NCI-H2171 (cell line): Measurements from ENCODE around the gene FOSL2.

Experiments used
- DNase-seq: peaks from one replicate; lab custom pipeline; 2025; lab: John Stamatoyannopoulos, UW

The FOSL2 gene

DNA sequence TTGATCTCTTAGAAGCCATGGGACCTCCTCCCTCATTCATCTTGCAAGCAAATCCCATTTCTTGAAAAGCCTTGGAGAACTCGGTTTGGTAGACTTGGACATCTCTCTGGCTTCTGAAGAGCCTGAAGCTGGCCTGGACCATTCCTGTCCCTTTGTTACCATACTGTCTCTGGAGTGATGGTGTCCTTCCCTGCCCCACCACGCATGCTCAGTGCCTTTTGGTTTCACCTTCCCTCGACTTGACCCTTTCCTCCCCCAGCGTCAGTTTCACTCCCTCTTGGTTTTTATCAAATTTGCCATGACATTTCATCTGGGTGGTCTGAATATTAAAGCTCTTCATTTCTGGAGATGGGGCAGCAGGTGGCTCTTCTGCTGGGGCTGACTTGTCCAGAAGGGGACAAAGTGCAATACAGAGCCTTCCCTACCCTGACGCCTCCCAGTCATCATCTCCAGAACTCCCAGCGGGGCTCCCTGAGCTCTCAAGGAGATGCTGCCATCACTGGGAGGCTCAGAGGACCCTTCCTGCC lies 20.0 kb downstream of the FOSL2 start:
- no peak for DNase-seq

DNA sequence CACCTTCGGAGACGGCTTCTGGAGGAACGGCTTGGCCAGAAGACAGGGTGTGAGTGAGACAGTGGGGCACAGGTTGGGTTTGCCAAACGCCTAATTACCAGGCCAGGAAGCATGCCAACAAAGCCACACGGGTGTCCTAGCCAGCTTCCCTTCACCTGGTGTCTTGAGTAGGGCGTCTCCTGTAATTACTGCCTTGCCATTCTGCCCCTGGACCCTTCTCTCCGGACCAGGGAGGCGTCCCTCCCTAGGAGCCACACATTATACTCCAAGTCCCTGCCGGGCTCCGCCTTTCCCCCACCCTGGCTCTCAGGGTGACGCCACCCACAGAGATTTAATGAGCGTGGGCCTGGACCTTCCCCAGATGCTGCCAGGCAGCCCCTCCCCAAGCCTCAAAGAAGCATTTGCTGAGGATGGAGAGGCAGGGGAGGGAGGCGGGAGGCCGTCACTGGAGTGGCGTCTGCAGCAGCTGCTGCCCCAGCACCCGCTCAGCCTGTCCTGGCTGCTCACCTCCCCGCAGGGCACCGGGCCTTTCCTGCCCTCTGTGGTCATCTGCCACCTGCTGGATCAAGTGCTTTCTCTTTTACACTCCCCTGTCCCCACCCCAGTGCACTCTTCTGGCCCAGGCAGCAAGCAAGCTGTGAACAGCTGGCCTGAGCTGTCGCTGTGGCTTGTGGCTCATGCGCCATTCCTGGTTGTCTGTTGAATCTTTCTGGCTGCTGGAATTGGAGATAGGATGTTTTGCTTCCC lies 20.7 kb downstream of the FOSL2 start:
- peak; percentile 74 for DNase-seq

DNA sequence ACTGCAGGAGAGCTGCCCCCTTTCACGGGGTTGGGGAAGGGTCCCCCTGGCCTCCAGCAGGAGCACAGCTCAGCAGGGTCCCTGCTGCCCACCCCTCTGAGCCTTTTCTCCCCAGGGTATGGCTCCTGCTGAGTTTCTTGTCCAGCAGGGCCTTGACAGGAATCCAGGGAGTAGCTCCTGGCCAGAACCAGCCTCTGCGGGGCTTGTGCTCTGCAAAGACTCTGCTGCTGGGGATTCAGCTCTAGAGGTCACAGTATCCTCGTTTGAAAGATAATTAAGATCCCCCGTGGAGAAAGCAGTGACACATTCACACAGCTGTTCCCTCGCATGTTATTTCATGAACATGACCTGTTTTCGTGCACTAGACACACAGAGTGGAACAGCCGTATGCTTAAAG lies 21.2 kb downstream of the FOSL2 start:
- DNase-seq, result no peak

DNA sequence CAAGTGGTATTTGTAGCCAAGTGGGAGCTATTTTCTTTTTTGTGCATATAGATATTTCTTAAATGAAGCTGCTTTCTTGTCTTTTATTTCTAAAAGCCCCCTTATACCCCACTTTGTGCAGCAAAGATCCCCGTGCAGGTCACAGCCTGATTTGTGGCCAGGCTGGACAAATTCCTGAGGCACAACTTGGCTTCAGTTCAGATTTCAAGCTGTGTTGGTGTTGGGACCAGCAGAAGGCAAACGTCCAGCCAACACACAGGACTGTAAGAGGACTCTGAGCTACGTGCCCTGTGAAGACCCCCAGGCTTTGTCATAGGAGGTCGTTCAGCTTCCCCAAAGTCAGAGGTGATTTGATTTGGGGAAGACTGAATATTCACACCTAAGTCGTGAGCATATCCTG lies 21.9 kb downstream of the FOSL2 start:
- DNase-seq, result no peak

GRCh38 chr2:28415010-28415409 lies 22.4 kb downstream of the FOSL2 start:
- no peak for DNase-seq

GRCh38 chr2:28415715-28416114 lies 23.1 kb downstream of the FOSL2 start:
- no peak for DNase-seq

GRCh38 chr2:28419003-28419402 lies 26.3 kb downstream of the FOSL2 start:
- no peak for DNase-seq

DNA sequence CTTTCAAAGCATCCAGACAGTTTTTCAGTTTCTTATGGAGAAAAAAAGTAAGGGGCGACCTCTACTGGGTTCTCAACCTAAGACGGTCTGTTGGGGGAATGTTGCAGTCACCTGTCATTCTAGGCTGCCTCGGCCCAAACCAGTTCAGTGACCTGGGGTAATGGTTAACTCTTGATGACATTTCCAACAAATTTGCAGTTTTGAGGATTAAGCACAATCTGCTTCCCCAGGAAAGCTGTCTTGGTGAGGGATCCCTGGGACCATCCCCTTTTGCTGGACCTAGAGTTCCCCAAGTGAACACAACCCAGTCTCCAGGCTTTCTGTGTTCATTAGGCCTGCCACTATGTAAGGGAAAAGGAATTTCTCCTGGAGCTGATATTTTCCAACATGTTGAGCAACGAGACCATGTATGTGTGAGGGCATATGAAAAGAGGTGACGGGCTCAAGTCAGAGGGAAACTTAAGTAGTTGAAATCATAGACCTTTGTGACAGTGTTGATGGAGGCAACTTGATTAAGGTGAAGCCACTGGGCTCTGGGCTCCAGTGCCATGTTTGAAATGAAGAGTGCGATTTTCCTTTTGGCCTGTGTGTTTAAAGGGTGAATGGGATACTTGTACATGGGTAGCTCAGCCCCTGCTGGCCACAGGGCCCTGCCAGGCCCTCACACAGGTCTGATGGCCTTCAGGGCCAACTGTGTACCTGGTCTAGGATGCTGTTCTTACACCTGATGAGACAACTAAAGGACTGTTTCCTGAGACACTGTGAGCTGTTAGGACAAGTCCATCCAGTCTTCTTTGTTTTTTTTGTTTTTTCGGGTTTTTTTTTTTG lies 27.0 kb downstream of the FOSL2 start:
- no peak for DNase-seq

DNA sequence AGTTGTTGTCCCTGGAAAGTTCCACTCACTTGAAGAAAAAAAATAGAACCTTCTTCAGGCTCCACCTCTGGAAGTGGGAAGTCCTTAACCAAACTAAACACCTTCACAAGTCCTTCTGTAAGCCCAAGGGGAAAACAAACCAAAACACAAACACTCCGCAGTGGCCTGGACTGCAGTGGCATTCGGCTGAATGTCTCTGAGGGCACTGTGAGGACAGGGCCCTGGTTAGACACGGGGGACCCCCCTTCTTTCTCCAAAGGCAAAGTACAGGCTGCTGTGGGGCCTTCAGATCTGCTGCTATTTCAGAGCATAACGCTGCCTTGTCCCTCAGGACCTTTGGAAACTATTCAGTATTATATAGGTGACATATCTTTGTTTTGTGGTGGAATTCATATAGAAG lies 28.1 kb downstream of the FOSL2 start:
- DNase-seq, result no peak

DNA sequence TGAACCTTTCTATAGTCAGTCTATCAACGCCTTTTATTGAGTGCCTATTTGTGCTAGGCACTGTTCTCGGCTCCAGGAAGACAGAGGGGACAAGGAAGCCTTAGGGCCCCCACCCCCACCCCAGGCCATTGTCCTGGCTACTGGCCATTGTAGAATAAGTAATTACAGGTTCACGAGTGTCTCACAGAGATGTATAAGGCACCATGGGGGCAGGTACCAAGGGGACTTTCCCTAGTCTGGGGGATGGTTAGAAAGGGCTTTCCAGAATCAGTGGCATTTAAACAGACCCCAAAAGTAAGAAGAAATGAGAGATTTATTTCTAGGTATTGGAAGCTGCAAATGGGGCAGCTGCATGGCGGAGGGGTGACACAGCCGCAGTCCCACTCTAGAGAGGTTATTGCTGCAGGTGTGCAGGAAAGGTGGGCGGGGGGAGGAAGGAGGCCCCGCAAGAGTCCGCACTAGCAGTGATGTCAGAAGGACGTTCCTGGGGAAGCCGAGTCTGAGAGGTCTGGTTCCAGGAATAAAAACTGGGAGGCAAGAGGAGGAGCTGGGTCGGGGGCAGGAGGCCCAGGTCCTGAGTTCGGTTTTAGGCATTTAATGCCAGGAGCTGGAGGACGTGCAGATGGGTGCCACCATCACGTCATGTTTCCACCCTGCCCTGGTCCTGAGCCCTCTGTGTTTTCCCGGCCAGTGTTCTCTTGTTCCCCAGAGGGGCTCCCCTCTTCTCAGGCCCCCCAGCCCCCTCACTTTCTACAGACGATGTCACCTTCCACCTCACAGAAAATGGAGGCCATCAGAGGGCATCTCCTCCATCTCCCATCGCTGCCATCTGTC lies 30.5 kb downstream of the FOSL2 start:
- DNase-seq, result no peak

- DNase-seq, result no peak
These were observed 31.4 kb downstream of the FOSL2 start for GRCh38 chr2:28423856-28424605.

- no peak for DNase-seq
These were observed 32.3 kb downstream of the FOSL2 start for GRCh38 chr2:28424799-28425463.

- DNase-seq, result no peak
These were observed 32.8 kb downstream of the FOSL2 start for GRCh38 chr2:28425464-28425835.

- DNase-seq, result no peak
These were observed 35.2 kb downstream of the FOSL2 start for GRCh38 chr2:28427741-28428415.

GRCh38 chr2:28428486-28428885 lies 35.8 kb downstream of the FOSL2 start:
- no peak for DNase-seq

GRCh38 chr2:28429636-28430376 lies 37.1 kb downstream of the FOSL2 start:
- no peak for DNase-seq

DNA sequence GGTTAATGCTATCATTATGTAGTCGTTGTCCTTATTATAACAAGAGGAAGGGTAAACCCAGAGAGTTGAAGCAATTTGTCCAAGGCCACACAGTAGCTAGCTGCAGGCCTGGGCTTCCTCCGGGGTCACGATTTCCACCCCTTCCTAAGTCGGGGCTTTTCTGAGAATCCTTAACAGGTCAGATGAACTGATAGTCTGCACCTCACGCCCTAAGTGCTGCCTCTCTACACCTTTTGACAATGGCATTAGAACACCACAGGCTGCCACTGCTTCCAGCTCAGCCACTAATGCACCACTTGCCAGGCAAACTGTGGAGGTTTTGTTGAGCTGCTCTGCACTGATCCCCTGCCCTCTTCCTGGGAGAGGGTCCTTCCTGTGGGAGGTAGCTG lies 37.7 kb downstream of the FOSL2 start:
- no peak for DNase-seq

DNA sequence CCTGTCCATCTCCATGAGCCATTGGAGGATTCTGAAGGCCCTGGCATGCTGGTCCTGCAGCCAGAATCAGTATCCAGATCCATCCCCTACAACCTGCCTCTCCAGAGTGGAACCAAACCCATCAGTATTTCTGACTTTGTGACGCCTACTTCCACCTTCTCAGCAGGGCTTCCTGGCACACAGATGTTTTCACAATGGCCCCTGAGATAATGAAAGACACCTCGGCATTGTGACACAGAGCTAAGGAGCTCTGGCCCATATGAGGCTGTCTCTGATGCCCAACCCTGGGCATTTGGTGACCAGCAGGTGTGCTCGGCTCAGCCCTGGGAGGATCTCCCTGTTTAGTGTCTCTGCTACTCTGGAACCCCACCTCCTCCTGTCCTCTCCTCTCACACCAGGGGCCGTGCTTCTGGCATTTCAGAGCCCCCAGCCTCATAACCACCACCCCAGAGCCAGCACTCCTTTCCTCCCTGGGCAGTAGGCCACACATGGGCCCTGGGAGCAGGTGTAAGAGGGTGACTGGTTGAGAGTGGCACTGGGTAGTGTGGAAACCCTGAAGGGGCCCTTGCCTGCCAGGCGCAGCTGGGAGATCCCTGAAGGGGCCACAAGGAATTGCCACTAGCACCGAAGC lies 38.2 kb downstream of the FOSL2 start:
- DNase-seq, result no peak

- no peak for DNase-seq
These were observed 39.1 kb downstream of the FOSL2 start for GRCh38 chr2:28431741-28432140.
